Spleen (tissue), 13 donors: ENCODE results near the gene HIC2. TPM values are rescaled to one million over a fixed set of nuclear protein-coding genes. Genes with fewer than 3 reads are reported as not detected.
"Not testable (repeated sequence)": the region's sequence is repeated elsewhere in the genome, so short reads cannot be mapped to it uniquely, and the experiment has no call there.

Source experiments
- DNase-seq: peaks from one replicate; pipeline ENCODE4 v3.0.0-alpha.2; 2020
- H3K27ac ChIP-seq, 8 donors: fragments of 200-600 bp; sonication (generic) in 7 of 8; 1 replicate in 4 of 8; 2 replicates in 4 of 8; pipeline versions ENCODE4 v1.5.0 to v1.8.0; 2016 to 2021; ENCODE audit warnings: inconsistent platforms in 4 of 8, mild to moderate bottlenecking in 4 of 8, moderate library complexity in 1 of 8
- H3K27me3 ChIP-seq, 7 donors: fragments of 200-600 bp; sonication (generic) in 6 of 7; replicated peaks in 1 of 7; 1 replicate in 4 of 7; 2 replicates in 3 of 7; pipeline versions ENCODE4 v1.5.0 to v1.8.0; 2016 to 2021; ENCODE audit warnings: inconsistent platforms in 3 of 7, mild to moderate bottlenecking in 1 of 7
- H3K36me3 ChIP-seq, 6 donors: fragments of 200-600 bp; sonication (generic) in 5 of 6; 1 replicate in 4 of 6; 2 replicates in 2 of 6; pipeline versions ENCODE4 v1.5.0 to v1.8.0; 2016 to 2021; ENCODE audit warnings: inconsistent platforms in 2 of 6
- H3K4me1 ChIP-seq, 6 donors: fragments of 200-600 bp; sonication (generic) in 5 of 6; 1 replicate in 3 of 6; 2 replicates in 3 of 6; pipeline versions ENCODE4 v1.5.0 to v1.8.0; 2016 to 2021; ENCODE audit warnings: inconsistent platforms in 3 of 6
- H3K4me3 ChIP-seq, 8 donors: fragments of 200-600 bp; sonication (generic) in 7 of 8; 1 replicate in 4 of 8; 2 replicates in 4 of 8; pipeline versions ENCODE4 v1.5.0 to v1.8.0; 2016 to 2021; ENCODE audit warnings: inconsistent platforms in 4 of 8, mild to moderate bottlenecking in 4 of 8, moderate library complexity in 2 of 8
- H3K9me3 ChIP-seq, 8 donors: fragments of 200-600 bp; sonication (generic) in 7 of 8; 1 replicate in 4 of 8; 2 replicates in 4 of 8; pipeline versions ENCODE4 v1.5.0 to v1.8.0; 2016 to 2021; ENCODE audit warnings: inconsistent platforms in 4 of 8
- WGBS, 5 donors: extraction: QIAGEN DNeasy Blood & Tissue Kit in 3 of 5; methylation state at CpG; one replicate each; pipeline versions ENCODE4 v1.1.5 to v1.1.7; 2013 to 2018; 5-methylcytosine and 5-hydroxymethylcytosine counted together
- intact Hi-C: fragments of 100-400 bp; cut with DNase I; formaldehyde crosslinking; loops from one replicate; pipeline ENCODE4 v1.15.0; 2023; ENCODE audit warnings: low total_unique reads
- long read RNA-seq, 2 donors: transcript quantifications; one replicate each; lab custom pipeline, GENCODE V29; 2026
- polyA plus RNA-seq, 3 donors: library from polyadenylated mRNA; stranded (reverse); fragments of 200-250 nt; gene quantifications; one replicate each; pipeline ENCODE4 v1.2.1, GENCODE V29; 2013
- total RNA-seq, 7 donors: library from RNA; depleted of rRNA in 3 of 7; stranded (reverse); fragments of >200 nt in 3 of 7; fragmentation: NEBNext Ultra II Directional in 4 of 7; extraction: Animal tissue kit (Norgen Biotek cat#: 25700) in 4 of 7; gene quantifications; one replicate each; pipeline versions ENCODE4 v1.1.0 to v1.2.1, GENCODE V29; 2016 to 2021
- donor health status: healthy with polysubstance abuse.
- donor health status: DM: no; HTN: no; CAD: no; lungs with moderate emphysema.
- donor health status: DM: no; HTN: no; CAD: no.
- donor health status: Bipolar disorder and iron deficiency.
- donor health status: healthy.
- donor health status: DM: no; HTN: no; CAD: no.
- donor health status: DM: yes; HTN: yes; CAD: no.

Gene HIC2
- total RNA-seq (1 to 10 TPM; 5.0 to 7.6 (median 6.3) TPM), polyA plus RNA-seq (1 to 10 TPM in 1 of 3 donors, under 1 TPM in 2; 0.67 to 2.5 (median 0.74) TPM)
- long read RNA-seq, donor 1, full-length matches to known transcripts, result 1 of 1 reads
- long read RNA-seq, donor 1, partial matches to known transcripts, result 0 of 1 reads
- long read RNA-seq, donor 1, other reads (novel, unspliced or antisense), result 0 of 1 reads
- long read RNA-seq, donor 2, full-length matches to known transcripts, result 1 of 1 reads
- long read RNA-seq, donor 2, partial matches to known transcripts, result 0 of 1 reads
- long read RNA-seq, donor 2, other reads (novel, unspliced or antisense), result 0 of 1 reads

- peak within 1 kb of the TSS in 7 of 8 donors; percentile 31 to 61 (median 38) for H3K4me3 ChIP-seq
- H3K9me3 ChIP-seq, H3K4me1 ChIP-seq, H3K27me3 ChIP-seq, H3K36me3 ChIP-seq, intact Hi-C loops: not testable (repeated sequence)
- H3K27ac ChIP-seq, result peak within 1 kb of the TSS in 2 of 8 donors; percentile 54 to 70
- WGBS, 5 donors, result 0 to 6% (median 2%) methylated on average over 11 to 46 of the region's 81 CpGs; no CpG with 5 or more reads in 2 of the 5 donors
- DNase-seq, result peak; percentile 72
These were observed at the start of gene HIC2 for GRCh38 chr22:21417227-21417746. Gene HIC2 (plus strand): TSS chr22:21417371. CDS start chr22:21442832, 25,461 bp downstream.

- H3K27me3 ChIP-seq, H3K4me3 ChIP-seq, H3K4me1 ChIP-seq, intact Hi-C loops, H3K9me3 ChIP-seq, H3K36me3 ChIP-seq, H3K27ac ChIP-seq: not testable (repeated sequence)
- peak; percentile 27 for DNase-seq
- WGBS, 5 donors, result 96 to 100% (median 97%) methylated on average over 3 of the region's 12 CpGs; no CpG with 5 or more reads in 2 of the 5 donors
These were observed 48.4 kb upstream of the HIC2 start for GRCh38 chr22:21368603-21369310.

GRCh38 chr22:21375880-21376279, 41.3 kb upstream of the HIC2 start:
- intact Hi-C loops, H3K36me3 ChIP-seq, H3K27ac ChIP-seq, DNase-seq, H3K4me3 ChIP-seq, H3K27me3 ChIP-seq, H3K9me3 ChIP-seq, H3K4me1 ChIP-seq: not testable (repeated sequence)
- WGBS, 5 donors, result no CpG with 5 or more reads among the region's 4 CpGs

- H3K9me3 ChIP-seq, H3K4me1 ChIP-seq, H3K27ac ChIP-seq, DNase-seq, intact Hi-C loops, H3K27me3 ChIP-seq, H3K4me3 ChIP-seq, H3K36me3 ChIP-seq: not testable (repeated sequence)
- no CpG with 5 or more reads among the region's 91 CpGs for WGBS, 5 donors
These were observed 33.3 kb upstream of the HIC2 start, which contains the start of gene RIMBP3B for GRCh38 chr22:21383701-21384467. Gene RIMBP3B (plus strand): TSS chr22:21383751. CDS start chr22:21383859, 108 bp downstream.

GRCh38 chr22:21384468-21385357, 32.5 kb upstream of the HIC2 start:
- H3K4me1 ChIP-seq, intact Hi-C loops, DNase-seq, H3K36me3 ChIP-seq, H3K4me3 ChIP-seq, H3K9me3 ChIP-seq, H3K27me3 ChIP-seq, H3K27ac ChIP-seq: not testable (repeated sequence)
- WGBS, 5 donors, result no CpG with 5 or more reads among the region's 79 CpGs

GRCh38 chr22:21389480-21389879, 27.7 kb upstream of the HIC2 start:
- H3K9me3 ChIP-seq, H3K36me3 ChIP-seq, DNase-seq, H3K4me1 ChIP-seq, H3K27ac ChIP-seq, H3K4me3 ChIP-seq, H3K27me3 ChIP-seq, intact Hi-C loops: not testable (repeated sequence)
- WGBS, 5 donors, result no CpG with 5 or more reads among the region's 7 CpGs

GRCh38 chr22:21390013-21390412, 27.2 kb upstream of the HIC2 start:
- H3K4me3 ChIP-seq, DNase-seq, H3K4me1 ChIP-seq, H3K27ac ChIP-seq, H3K27me3 ChIP-seq, intact Hi-C loops, H3K36me3 ChIP-seq, H3K9me3 ChIP-seq: not testable (repeated sequence)
- WGBS, 5 donors, result no CpG with 5 or more reads among the region's 9 CpGs

GRCh38 chr22:21394613-21395012, 22.6 kb upstream of the HIC2 start:
- intact Hi-C loops, result not testable (repeated sequence)
- no CpG with 5 or more reads among the region's 7 CpGs for WGBS, 5 donors

GRCh38 chr22:21401197-21401969, 15.8 kb upstream of the HIC2 start:
- H3K27me3 ChIP-seq, intact Hi-C loops, H3K9me3 ChIP-seq, H3K36me3 ChIP-seq, H3K4me1 ChIP-seq, DNase-seq, H3K27ac ChIP-seq, H3K4me3 ChIP-seq: not testable (repeated sequence)
- WGBS, 5 donors, result no CpG with 5 or more reads among the region's 21 CpGs

More at GRCh38 chr22:21394613-21395012, 22.6 kb upstream of the HIC2 start:
- H3K9me3 ChIP-seq, H3K4me1 ChIP-seq, DNase-seq, H3K36me3 ChIP-seq, H3K27me3 ChIP-seq, H3K27ac ChIP-seq, H3K4me3 ChIP-seq: not testable (repeated sequence)
